G401.6 (cell line): ENCODE data around the gene NCDN.

Experiments
- FAIRE-seq: peaks from 2 replicates; lab custom pipeline; 2012; peaks lifted over from hg19 to GRCh38; lab: Jason Lieb, UNC

Gene NCDN

GRCh38 chr1:35557611-35558373 is at the start of gene NCDN:
Gene NCDN, plus strand, starts transcription at chr1:35557799. Its CDS starts 392 bp downstream, at chr1:35558191.
- FAIRE-seq, result peak; percentile 96

- no peak for FAIRE-seq
Observed at GRCh38 chr1:35507947-35508346, 49.7 kb upstream of the NCDN start.

GRCh38 chr1:35509558-35509957 is 48.0 kb upstream of the NCDN start:
- FAIRE-seq, result no peak

GRCh38 chr1:35511305-35511704 is 46.3 kb upstream of the NCDN start:
- no peak for FAIRE-seq

GRCh38 chr1:35518183-35518582 is 39.4 kb upstream of the NCDN start:
- no peak for FAIRE-seq

- FAIRE-seq, result no peak
Observed at GRCh38 chr1:35519432-35519831, 38.2 kb upstream of the NCDN start.

- no peak for FAIRE-seq
Observed at GRCh38 chr1:35524106-35524505, 33.5 kb upstream of the NCDN start.

- FAIRE-seq, result no peak
Observed at GRCh38 chr1:35530168-35530567, 27.4 kb upstream of the NCDN start.

GRCh38 chr1:35530946-35531345 is 26.7 kb upstream of the NCDN start:
- FAIRE-seq, result no peak

- FAIRE-seq, result no peak
Observed at GRCh38 chr1:35531368-35531767, 26.2 kb upstream of the NCDN start.

- no peak for FAIRE-seq
Observed at GRCh38 chr1:35532497-35533223, 24.9 kb upstream of the NCDN start.

GRCh38 chr1:35533586-35533985 is 24.0 kb upstream of the NCDN start:
- no peak for FAIRE-seq

- FAIRE-seq, result no peak
Observed at GRCh38 chr1:35535243-35535642, 22.4 kb upstream of the NCDN start.

GRCh38 chr1:35536556-35537162 is 20.9 kb upstream of the NCDN start:
- no peak for FAIRE-seq

GRCh38 chr1:35537806-35538205 is 19.8 kb upstream of the NCDN start:
- no peak for FAIRE-seq

GRCh38 chr1:35539073-35539823 is 18.4 kb upstream of the NCDN start:
- FAIRE-seq, result no peak

- FAIRE-seq, result no peak
Observed at GRCh38 chr1:35539824-35540261, 17.8 kb upstream of the NCDN start.

- no peak for FAIRE-seq
Observed at GRCh38 chr1:35544976-35545375, 12.6 kb upstream of the NCDN start.

GRCh38 chr1:35546614-35547013 is 11.0 kb upstream of the NCDN start:
- FAIRE-seq, result no peak

- no peak for FAIRE-seq
Observed at GRCh38 chr1:35553851-35554250, 3.7 kb upstream of the NCDN start.

- FAIRE-seq, result no peak
Observed at GRCh38 chr1:35554266-35555211, 3.1 kb upstream of the NCDN start.
